Lung (tissue), 12 donors: Measurements from ENCODE around the gene SELENOP. TPM values are rescaled to one million over a fixed set of nuclear protein-coding genes. Genes with fewer than 3 reads are reported as not detected.

Source experiments
- ATAC-seq: fragments of 200-7000 bp; cut with Tn5 transposase; one replicate; pipeline ENCODE4 v1.9.1; 2020; ENCODE audit warnings: moderate number of reproducible peaks; ENCODE audit not compliant: insufficient read depth, low FRiP score
- DNase-seq, 3 donors: peaks; one replicate each; pipeline ENCODE4 v3.0.0-alpha.2; 2013 to 2017
- H3K27ac ChIP-seq, 2 donors: one replicate each; pipeline ENCODE4 v1.5.1; 2013; ENCODE audit warnings: mild to moderate bottlenecking in 2 of 2, moderate library complexity in 2 of 2, control low read depth in 1 of 2, inconsistent platforms in 1 of 2, low read depth in 1 of 2, low read length in 1 of 2
- H3K27me3 ChIP-seq, 3 donors: one replicate each; pipeline ENCODE4 v1.5.1; 2013; ENCODE audit warnings: low read length in 2 of 3; ENCODE audit not compliant: control insufficient read depth in 3 of 3, insufficient read depth in 3 of 3
- H3K36me3 ChIP-seq, 4 donors: one replicate each; pipeline ENCODE4 v1.5.1; 2013; ENCODE audit warnings: low read length in 4 of 4, mild to moderate bottlenecking in 1 of 4, moderate library complexity in 1 of 4; ENCODE audit not compliant: control insufficient read depth in 4 of 4, insufficient read depth in 4 of 4
- H3K4me1 ChIP-seq, 5 donors: one replicate each; pipeline ENCODE4 v1.5.1; 2013; ENCODE audit warnings: low read length in 5 of 5, mild to moderate bottlenecking in 2 of 5, moderate library complexity in 1 of 5; ENCODE audit not compliant: control insufficient read depth in 5 of 5, insufficient read depth in 5 of 5
- H3K4me3 ChIP-seq: one replicate; pipeline ENCODE4 v1.5.1; 2013; ENCODE audit warnings: mild to moderate bottlenecking, control low read depth, moderate library complexity
- H3K9ac ChIP-seq, 2 donors: one replicate each; pipeline ENCODE4 v1.5.1; 2013; ENCODE audit warnings: low read length in 2 of 2, control low read depth in 1 of 2; ENCODE audit not compliant: insufficient read depth in 1 of 2
- H3K9me3 ChIP-seq, 4 donors: one replicate each; pipeline ENCODE4 v1.5.1; 2013; ENCODE audit warnings: low read length in 3 of 4, mild to moderate bottlenecking in 1 of 4, moderate library complexity in 1 of 4; ENCODE audit not compliant: control insufficient read depth in 4 of 4, insufficient read depth in 3 of 4
- WGBS, 2 donors: extraction: QIAGEN DNeasy Blood & Tissue Kit; methylation state at CpG; one replicate each; pipeline ENCODE4 v1.1.7; 2013; 5-methylcytosine and 5-hydroxymethylcytosine counted together
- polyA plus RNA-seq, 2 donors: library from polyadenylated mRNA; stranded (reverse); fragments of 200-250 nt; gene quantifications; one replicate each; pipeline ENCODE4 v1.2.1, GENCODE V29; 2013
- total RNA-seq, 2 donors: library from RNA; depleted of rRNA in 1 of 2; stranded (reverse); fragments of >200 nt in 1 of 2; gene quantifications; one replicate each; pipeline ENCODE4 v1.2.1, GENCODE V29; 2014 to 2021
- TF ChIP-seq, protein P1 (sequence below): IDR thresholded peaks from 2 replicates; pipeline ENCODE4 v1.5.1; 2012; ENCODE audit warnings: mild to moderate bottlenecking; ENCODE audit errors: control extremely low read depth, extremely low read depth
- donor health status: control.
- donor health status: control.
- donor health status: Bipolar disorder and iron deficiency.
- donor health status: healthy.
- donor health status: DM: yes; HTN: yes; CAD: no.

Gene SELENOP
- total and polyA plus RNA-seq, 4 donors = 211 to 756 (median 335) TPM

DNA sequence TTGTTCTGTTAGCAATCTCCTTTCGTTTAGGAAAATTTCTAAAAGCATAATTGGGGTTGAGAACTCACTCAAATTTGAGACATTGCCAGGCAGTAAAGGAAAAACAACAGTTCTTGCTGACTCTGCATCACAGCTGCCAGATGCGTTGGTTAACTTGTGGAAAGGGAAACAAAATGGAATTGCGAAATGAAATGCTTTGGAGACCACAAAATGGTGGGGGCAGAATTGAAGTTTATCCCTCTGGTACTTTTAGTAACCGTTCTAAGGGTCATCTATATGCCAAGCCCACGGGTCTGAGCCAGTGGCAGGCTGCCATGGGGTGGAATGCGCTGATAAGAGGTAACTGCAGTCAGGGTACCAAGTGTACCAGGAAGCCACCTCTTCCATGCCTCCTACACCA is 28.6 kb upstream of the SELENOP start:
- peak overlapping the region in 1 of 2 donors; percentile 79 for H3K9ac ChIP-seq
- peak overlapping the region in 1 of 2 donors; percentile 83 for H3K27ac ChIP-seq
- no peak overlapping the region for H3K4me3 ChIP-seq
- peaks cover 1 to 25% (median 14%) of the 10 kb centered on the region in 5 donors for H3K4me1 ChIP-seq
- TF ChIP-seq, protein P1, sequence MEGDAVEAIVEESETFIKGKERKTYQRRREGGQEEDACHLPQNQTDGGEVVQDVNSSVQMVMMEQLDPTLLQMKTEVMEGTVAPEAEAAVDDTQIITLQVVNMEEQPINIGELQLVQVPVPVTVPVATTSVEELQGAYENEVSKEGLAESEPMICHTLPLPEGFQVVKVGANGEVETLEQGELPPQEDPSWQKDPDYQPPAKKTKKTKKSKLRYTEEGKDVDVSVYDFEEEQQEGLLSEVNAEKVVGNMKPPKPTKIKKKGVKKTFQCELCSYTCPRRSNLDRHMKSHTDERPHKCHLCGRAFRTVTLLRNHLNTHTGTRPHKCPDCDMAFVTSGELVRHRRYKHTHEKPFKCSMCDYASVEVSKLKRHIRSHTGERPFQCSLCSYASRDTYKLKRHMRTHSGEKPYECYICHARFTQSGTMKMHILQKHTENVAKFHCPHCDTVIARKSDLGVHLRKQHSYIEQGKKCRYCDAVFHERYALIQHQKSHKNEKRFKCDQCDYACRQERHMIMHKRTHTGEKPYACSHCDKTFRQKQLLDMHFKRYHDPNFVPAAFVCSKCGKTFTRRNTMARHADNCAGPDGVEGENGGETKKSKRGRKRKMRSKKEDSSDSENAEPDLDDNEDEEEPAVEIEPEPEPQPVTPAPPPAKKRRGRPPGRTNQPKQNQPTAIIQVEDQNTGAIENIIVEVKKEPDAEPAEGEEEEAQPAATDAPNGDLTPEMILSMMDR = no peak
- 15 to 19% methylated on average over 6 of the region's 6 CpGs for WGBS, 2 donors
- DNase-seq (peak; percentile 90 to 99 (median 98)), ATAC-seq (peak; percentile 65)
- no peaks in the 10 kb centered on the region for H3K36me3 ChIP-seq
- H3K27me3 ChIP-seq = no peaks in the 10 kb centered on the region
- H3K9me3 ChIP-seq = no peaks in the 10 kb centered on the region

DNA sequence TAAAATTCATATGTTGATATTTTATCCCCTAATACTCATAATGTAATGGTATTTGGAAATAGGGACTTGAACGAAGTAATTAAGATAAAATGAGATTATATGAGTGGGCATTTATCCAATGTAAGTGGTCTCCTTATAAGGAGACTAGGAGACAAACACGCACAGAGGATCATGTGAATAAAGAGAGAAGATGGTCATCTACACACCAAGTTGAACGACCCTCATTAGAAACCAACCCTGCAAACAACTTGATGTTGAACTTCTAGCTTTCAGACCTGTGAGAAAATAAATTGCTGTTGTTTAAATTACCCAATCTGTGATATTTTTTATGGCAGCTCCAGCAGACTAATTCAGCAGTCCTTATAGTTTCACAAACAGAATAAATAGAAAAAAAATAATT is 27.5 kb upstream of the SELENOP start:
- ATAC-seq = no peak
- no peaks in the 10 kb centered on the region for H3K36me3 ChIP-seq
- H3K9me3 ChIP-seq = no peaks in the 10 kb centered on the region
- WGBS, 2 donors = 63 to 85% methylated on average over 3 of the region's 3 CpGs
- H3K9ac ChIP-seq = peak overlapping the region in 1 of 2 donors; percentile 58
- TF ChIP-seq, protein P1 = no peak
- H3K4me1 ChIP-seq = peaks cover 1 to 25% (median 14%) of the 10 kb centered on the region in 5 donors
- no peak overlapping the region for H3K27ac ChIP-seq
- DNase-seq = peak in 2 of 3 donors; percentile 58 to 69
- no peaks in the 10 kb centered on the region for H3K27me3 ChIP-seq
- H3K4me3 ChIP-seq = no peak overlapping the region

DNA sequence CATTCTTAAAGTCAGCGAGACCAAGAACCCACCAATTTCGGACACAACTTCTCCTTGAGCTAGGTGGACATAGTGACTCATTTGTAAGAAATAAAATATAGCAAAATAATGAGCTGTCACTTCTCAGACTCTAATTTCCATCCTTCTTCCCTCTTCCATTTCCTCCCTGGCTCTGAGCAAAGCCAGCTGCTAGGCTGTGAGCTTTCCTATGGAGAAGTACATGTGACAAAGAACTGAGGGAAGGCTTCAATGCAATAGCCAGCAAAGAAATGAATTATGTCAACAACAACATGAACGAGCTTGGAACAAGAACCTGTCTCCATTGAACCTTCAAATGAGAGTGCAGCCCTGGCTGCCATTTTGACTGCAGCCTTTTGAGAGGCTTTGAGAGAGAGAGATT is 25.9 kb upstream of the SELENOP start:
- WGBS, 2 donors = 84 to 87% methylated on average over 3 of the region's 3 CpGs
- Histone ChIP-seq H3K9me3 (no peaks in the 10 kb centered on the region), H3K27me3 (no peaks in the 10 kb centered on the region), H3K4me3 (no peak overlapping the region), H3K27ac (no peak overlapping the region), H3K36me3 (no peaks in the 10 kb centered on the region), H3K4me1 (peaks cover 1 to 25% (median 8%) of the 10 kb centered on the region in 5 donors), H3K9ac (no peak overlapping the region)
- TF ChIP-seq, protein P1 = no peak
- DNase-seq = peak in 2 of 3 donors; percentile 45 to 61
- no peak for ATAC-seq
